Measurements from ENCODE around the gene FAM168B.

DNA sequence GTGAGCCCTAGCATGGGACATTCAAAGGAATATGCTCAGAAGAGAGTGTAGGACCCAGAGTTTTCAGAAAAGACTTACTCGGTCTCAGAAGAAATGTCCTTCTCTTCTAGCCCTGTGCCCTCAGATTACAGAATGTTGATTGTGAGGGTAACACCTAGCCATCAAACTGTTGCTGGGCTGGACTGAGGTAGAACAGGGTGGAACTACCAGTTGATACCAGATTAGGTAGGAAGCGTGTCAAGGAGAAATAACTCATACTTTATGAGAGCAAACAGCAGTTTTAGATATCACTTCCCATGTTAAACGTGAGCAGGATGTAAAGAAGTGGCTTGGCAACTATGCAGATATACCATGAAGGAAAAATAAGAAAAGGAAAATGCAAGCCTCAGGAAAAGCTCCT is 34.7 kb upstream of the FAM168B start:
- no peak for TF ChIP-seq ZNF274 (IDR thresholded peaks at IDR 0.05; ENCODE audit: low read depth, low read length)
- no peak for TF ChIP-seq YY1 (IDR thresholded peaks at IDR 0.05; ENCODE audit: insufficient read depth, insufficient read length)
- TF ChIP-seq SUZ12 (IDR thresholded peaks at IDR 0.05; ENCODE audit: extremely low read depth, insufficient read depth, insufficient read length) = no peak
